ENCODE data around the gene MMP11.

MMP11 gene

GRCh38 chr22:23781511-23782183, 9.0 kb downstream of the MMP11 start:
- DNase-seq (ENCODE audit: low spot score) = no peak

GRCh38 chr22:23782252-23782651, 9.6 kb downstream of the MMP11 start:
- no peak for DNase-seq (ENCODE audit: low spot score)

GRCh38 chr22:23782703-23783102, 10.1 kb downstream of the MMP11 start:
- no peak for DNase-seq (ENCODE audit: low spot score)

GRCh38 chr22:23783265-23784150, 10.9 kb downstream of the MMP11 start:
- DNase-seq (ENCODE audit: low spot score) = no peak

GRCh38 chr22:23784215-23784732, 11.6 kb downstream of the MMP11 start:
- DNase-seq (ENCODE audit: low spot score) = no peak

GRCh38 chr22:23786261-23786710, 13.6 kb downstream of the MMP11 start:
- DNase-seq (ENCODE audit: low spot score) = no peak

- DNase-seq (ENCODE audit: low spot score) = peak; percentile 87
Observed at GRCh38 chr22:23786752-23787599, 14.3 kb downstream of the MMP11 start, which contains the start of gene SMARCB1. SMARCB1 (plus strand) TSS chr22:23786966; CDS start chr22:23787170, 204 bp downstream.

- DNase-seq (ENCODE audit: low spot score) = no peak
Observed at GRCh38 chr22:23787600-23787896, 14.9 kb downstream of the MMP11 start.

- no peak for DNase-seq (ENCODE audit: low spot score)
Observed at GRCh38 chr22:23787910-23788309, 15.3 kb downstream of the MMP11 start.

- DNase-seq (ENCODE audit: low spot score) = no peak
Observed at GRCh38 chr22:23789121-23789520, 16.5 kb downstream of the MMP11 start.

GRCh38 chr22:23789638-23790037, 17.0 kb downstream of the MMP11 start:
- no peak for DNase-seq (ENCODE audit: low spot score)

GRCh38 chr22:23790819-23791737, 18.4 kb downstream of the MMP11 start:
- DNase-seq (ENCODE audit: low spot score) = no peak

GRCh38 chr22:23791738-23792645, 19.3 kb downstream of the MMP11 start:
- no peak for DNase-seq (ENCODE audit: low spot score)

GRCh38 chr22:23793326-23793725, 20.7 kb downstream of the MMP11 start:
- DNase-seq (ENCODE audit: low spot score) = no peak

- no peak for DNase-seq (ENCODE audit: low spot score)
Observed at GRCh38 chr22:23796461-23796860, 23.8 kb downstream of the MMP11 start.

- peak; percentile 90 for DNase-seq (ENCODE audit: low spot score)
Observed at GRCh38 chr22:23800297-23801237, 27.9 kb downstream of the MMP11 start.

GRCh38 chr22:23801238-23801821, 28.7 kb downstream of the MMP11 start:
- peak; percentile 63 for DNase-seq (ENCODE audit: low spot score)

- DNase-seq (ENCODE audit: low spot score) = no peak
Observed at GRCh38 chr22:23801886-23802377, 29.3 kb downstream of the MMP11 start.
